Measurements from ENCODE around the gene ADCY6.

- TF ChIP-seq ZFP3 (CRISPR knock-in tag; IDR thresholded peaks at IDR 0.05) (no peak), TCF4 (CRISPR knock-in tag; IDR thresholded peaks at IDR 0.05; ENCODE audit: borderline replicate concordance) (no peak), ZNF8 (CRISPR knock-in tag; IDR thresholded peaks at IDR 0.05) (no peak), ISL1 (CRISPR knock-in tag; IDR thresholded peaks at IDR 0.05) (no peak), ZC3H10 (CRISPR knock-in tag; IDR thresholded peaks at IDR 0.05) (no peak), BACH2 (CRISPR knock-in tag; IDR thresholded peaks at IDR 0.05; ENCODE audit: borderline replicate concordance) (no peak), OSR1 (CRISPR knock-in tag; IDR thresholded peaks at IDR 0.05) (no peak), ZNF70 (CRISPR knock-in tag; IDR thresholded peaks at IDR 0.05) (no peak), PATZ1 (CRISPR knock-in tag; IDR thresholded peaks at IDR 0.05; ENCODE audit: borderline replicate concordance) (no peak), ARNTL (CRISPR knock-in tag; IDR thresholded peaks at IDR 0.05; ENCODE audit: borderline replicate concordance, low read depth) (no peak), SNAI2 (CRISPR knock-in tag; IDR thresholded peaks at IDR 0.05) (no peak), RARB (CRISPR knock-in tag; IDR thresholded peaks at IDR 0.05) (no peak)
- TF ChIP-seq, protein P1, sequence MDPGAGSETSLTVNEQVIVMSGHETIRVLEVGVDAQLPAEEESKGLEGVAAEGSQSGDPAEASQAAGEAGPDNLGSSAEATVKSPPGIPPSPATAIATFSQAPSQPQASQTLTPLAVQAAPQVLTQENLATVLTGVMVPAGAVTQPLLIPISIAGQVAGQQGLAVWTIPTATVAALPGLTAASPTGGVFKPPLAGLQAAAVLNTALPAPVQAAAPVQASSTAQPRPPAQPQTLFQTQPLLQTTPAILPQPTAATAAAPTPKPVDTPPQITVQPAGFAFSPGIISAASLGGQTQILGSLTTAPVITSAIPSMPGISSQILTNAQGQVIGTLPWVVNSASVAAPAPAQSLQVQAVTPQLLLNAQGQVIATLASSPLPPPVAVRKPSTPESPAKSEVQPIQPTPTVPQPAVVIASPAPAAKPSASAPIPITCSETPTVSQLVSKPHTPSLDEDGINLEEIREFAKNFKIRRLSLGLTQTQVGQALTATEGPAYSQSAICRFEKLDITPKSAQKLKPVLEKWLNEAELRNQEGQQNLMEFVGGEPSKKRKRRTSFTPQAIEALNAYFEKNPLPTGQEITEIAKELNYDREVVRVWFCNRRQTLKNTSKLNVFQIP (CRISPR knock-in tag; IDR thresholded peaks at IDR 0.05; ENCODE audit: borderline replicate concordance, low read depth), result no peak
- TF ChIP-seq, protein P2, sequence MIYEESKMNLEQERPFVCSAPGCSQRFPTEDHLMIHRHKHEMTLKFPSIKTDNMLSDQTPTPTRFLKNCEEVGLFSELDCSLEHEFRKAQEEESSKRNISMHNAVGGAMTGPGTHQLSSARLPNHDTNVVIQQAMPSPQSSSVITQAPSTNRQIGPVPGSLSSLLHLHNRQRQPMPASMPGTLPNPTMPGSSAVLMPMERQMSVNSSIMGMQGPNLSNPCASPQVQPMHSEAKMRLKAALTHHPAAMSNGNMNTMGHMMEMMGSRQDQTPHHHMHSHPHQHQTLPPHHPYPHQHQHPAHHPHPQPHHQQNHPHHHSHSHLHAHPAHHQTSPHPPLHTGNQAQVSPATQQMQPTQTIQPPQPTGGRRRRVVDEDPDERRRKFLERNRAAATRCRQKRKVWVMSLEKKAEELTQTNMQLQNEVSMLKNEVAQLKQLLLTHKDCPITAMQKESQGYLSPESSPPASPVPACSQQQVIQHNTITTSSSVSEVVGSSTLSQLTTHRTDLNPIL (CRISPR knock-in tag; IDR thresholded peaks at IDR 0.05; ENCODE audit: low read depth), result no peak
Observed at GRCh38 chr12:48824112-48824511, 35.2 kb upstream of the ADCY6 start.

Data from SK-N-SH treated with all-trans-retinoic acid at 6 μM for 48 hours (cell line).